Endothelial cell (in vitro differentiated cells): ENCODE data around the gene PDE4D. TPM values are rescaled to one million over a fixed set of nuclear protein-coding genes. Genes with fewer than 3 reads are reported as not detected.

Experiments used
- DNase-seq: peaks from one replicate; pipeline ENCODE4 v3.0.0; 2021; ENCODE audit warnings: low spot score
- H3K27ac Mint-ChIP-seq: one replicate; pipeline ENCODE4 v1.8.0; 2021; ENCODE audit warnings: mixed read lengths, inconsistent platforms; ENCODE audit not compliant: unreplicated experiment
- H3K27me3 Mint-ChIP-seq: one replicate; pipeline ENCODE4 v1.8.0; 2021; ENCODE audit warnings: mild to moderate bottlenecking, moderate library complexity, mixed read lengths, inconsistent platforms; ENCODE audit not compliant: unreplicated experiment
- H3K36me3 Mint-ChIP-seq: one replicate; pipeline ENCODE4 v1.8.0; 2021; ENCODE audit warnings: mild to moderate bottlenecking, low read depth, mixed read lengths, inconsistent platforms; ENCODE audit not compliant: unreplicated experiment
- H3K4me1 Mint-ChIP-seq: one replicate; pipeline ENCODE4 v1.8.0; 2021; ENCODE audit warnings: mild to moderate bottlenecking, mixed read lengths, inconsistent platforms; ENCODE audit not compliant: unreplicated experiment
- H3K4me3 Mint-ChIP-seq: one replicate; pipeline ENCODE4 v1.8.0; 2021; ENCODE audit warnings: mild to moderate bottlenecking, mixed read lengths, inconsistent platforms; ENCODE audit not compliant: unreplicated experiment
- H3K9me3 Mint-ChIP-seq: one replicate; pipeline ENCODE4 v1.8.0; 2021; ENCODE audit warnings: mixed read lengths, inconsistent platforms; ENCODE audit not compliant: unreplicated experiment
- total RNA-seq: library from RNA; stranded (reverse); fragmentation: NEBNext Ultra II Directional; extraction: Animal tissue kit (Norgen Biotek cat#: 25700); gene quantifications from one replicate; pipeline ENCODE4 v1.2.1, GENCODE V29; 2021; ENCODE audit not compliant: unreplicated experiment
- TF ChIP-seq, protein P1 (sequence below): fragments of 200-600 bp; sonication (generic); IDR thresholded peaks from one replicate; pipeline ENCODE4 v1.5.0; 2021; ENCODE audit warnings: antibody characterized with exemption; ENCODE audit not compliant: unreplicated experiment

PDE4D gene
- total RNA-seq, 1 donor from 2014 or later, result 9.4 TPM

DNA sequence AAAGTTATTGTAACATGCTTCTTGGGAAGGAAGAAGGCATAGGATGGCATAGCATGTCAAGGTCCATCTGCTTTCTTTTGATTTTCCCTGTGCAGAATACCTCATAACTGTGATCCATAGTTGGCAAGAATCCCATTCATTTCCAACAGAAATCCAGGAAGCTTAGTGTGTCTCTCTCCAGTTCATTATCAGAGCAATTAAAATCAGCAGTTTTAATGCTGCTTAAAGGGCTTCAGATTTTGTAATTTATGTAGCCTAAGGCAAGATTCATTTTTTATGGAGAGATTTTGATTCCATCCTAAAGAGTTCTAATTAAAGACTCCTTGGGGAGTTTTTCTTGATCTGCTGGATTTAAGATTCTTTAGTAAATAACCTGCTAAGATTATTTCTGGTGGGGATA, 560.1 kb downstream of the PDE4D start:
- no peak overlapping the region for H3K27ac Mint-ChIP-seq
- H3K27me3 Mint-ChIP-seq, result no peaks in the 10 kb centered on the region
- H3K36me3 Mint-ChIP-seq, result no peaks in the 10 kb centered on the region
- no peak overlapping the region for H3K4me3 Mint-ChIP-seq
- H3K9me3 Mint-ChIP-seq, result no peaks in the 10 kb centered on the region
- TF ChIP-seq, protein P1, sequence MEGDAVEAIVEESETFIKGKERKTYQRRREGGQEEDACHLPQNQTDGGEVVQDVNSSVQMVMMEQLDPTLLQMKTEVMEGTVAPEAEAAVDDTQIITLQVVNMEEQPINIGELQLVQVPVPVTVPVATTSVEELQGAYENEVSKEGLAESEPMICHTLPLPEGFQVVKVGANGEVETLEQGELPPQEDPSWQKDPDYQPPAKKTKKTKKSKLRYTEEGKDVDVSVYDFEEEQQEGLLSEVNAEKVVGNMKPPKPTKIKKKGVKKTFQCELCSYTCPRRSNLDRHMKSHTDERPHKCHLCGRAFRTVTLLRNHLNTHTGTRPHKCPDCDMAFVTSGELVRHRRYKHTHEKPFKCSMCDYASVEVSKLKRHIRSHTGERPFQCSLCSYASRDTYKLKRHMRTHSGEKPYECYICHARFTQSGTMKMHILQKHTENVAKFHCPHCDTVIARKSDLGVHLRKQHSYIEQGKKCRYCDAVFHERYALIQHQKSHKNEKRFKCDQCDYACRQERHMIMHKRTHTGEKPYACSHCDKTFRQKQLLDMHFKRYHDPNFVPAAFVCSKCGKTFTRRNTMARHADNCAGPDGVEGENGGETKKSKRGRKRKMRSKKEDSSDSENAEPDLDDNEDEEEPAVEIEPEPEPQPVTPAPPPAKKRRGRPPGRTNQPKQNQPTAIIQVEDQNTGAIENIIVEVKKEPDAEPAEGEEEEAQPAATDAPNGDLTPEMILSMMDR, result no peak
- H3K4me1 Mint-ChIP-seq, result no peaks in the 10 kb centered on the region
- DNase-seq, result no peak

DNA sequence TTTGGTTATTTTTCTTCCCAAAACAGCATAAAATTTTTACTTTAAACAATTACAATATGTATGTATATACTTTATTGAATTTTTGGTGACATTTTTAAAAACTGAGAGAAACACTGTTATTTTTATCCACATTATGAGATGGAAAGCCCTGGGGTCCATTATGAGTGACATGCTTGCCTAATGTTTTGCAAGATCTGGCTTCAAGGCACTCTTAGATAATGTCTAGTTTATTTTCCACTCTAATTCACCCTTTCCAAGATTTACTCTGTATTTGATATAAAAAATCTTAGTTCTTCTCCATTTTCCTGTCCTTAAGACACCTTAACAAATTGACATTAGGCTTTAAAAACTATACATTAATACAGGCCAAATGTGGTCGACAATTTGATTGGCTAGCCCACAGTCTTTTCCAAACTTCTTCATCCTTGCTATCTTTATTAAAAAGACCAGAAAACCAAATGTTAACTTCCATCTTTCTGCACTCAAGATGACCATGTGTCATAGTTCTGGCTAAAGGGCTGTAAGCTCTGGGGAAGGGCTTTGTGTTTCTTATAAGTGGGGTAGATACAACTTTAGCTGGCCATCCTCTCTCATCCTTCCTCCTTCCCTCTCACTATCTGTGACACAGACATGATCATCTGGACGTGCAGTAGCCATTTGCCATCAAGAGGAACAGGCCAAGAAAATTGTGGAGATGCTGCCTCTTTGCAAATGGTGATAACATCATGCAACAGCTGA, 561.1 kb downstream of the PDE4D start:
- H3K9me3 Mint-ChIP-seq, result no peaks in the 10 kb centered on the region
- H3K36me3 Mint-ChIP-seq, result no peaks in the 10 kb centered on the region
- TF ChIP-seq, protein P1, result no peak
- no peak for DNase-seq
- H3K27me3 Mint-ChIP-seq, result no peaks in the 10 kb centered on the region
- no peak overlapping the region for H3K27ac Mint-ChIP-seq
- H3K4me3 Mint-ChIP-seq, result no peak overlapping the region
- H3K4me1 Mint-ChIP-seq, result no peaks in the 10 kb centered on the region

DNA sequence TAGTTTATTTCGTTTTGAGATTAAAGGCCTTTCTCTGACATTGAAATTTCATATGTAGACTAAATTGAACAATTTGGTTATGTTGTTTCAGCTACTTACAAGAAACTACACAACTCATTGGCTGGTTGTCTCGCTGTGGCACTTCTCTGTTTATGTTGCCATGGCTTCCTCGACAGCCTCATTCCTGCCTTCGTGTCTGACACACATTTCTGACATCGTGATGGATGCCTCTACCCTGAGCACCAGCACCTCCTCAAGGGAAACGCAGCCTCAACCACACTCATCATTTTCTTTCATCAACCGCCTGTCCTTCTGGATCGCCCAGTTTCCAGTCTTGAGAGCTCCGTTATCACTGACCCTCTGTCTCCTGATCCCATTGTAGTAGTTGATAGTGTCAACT, 562.8 kb downstream of the PDE4D start:
- H3K4me1 Mint-ChIP-seq, result no peaks in the 10 kb centered on the region
- no peaks in the 10 kb centered on the region for H3K9me3 Mint-ChIP-seq
- no peak overlapping the region for H3K27ac Mint-ChIP-seq
- no peak for DNase-seq
- H3K36me3 Mint-ChIP-seq, result no peaks in the 10 kb centered on the region
- H3K4me3 Mint-ChIP-seq, result no peak overlapping the region
- TF ChIP-seq, protein P1, result no peak
- no peaks in the 10 kb centered on the region for H3K27me3 Mint-ChIP-seq

DNA sequence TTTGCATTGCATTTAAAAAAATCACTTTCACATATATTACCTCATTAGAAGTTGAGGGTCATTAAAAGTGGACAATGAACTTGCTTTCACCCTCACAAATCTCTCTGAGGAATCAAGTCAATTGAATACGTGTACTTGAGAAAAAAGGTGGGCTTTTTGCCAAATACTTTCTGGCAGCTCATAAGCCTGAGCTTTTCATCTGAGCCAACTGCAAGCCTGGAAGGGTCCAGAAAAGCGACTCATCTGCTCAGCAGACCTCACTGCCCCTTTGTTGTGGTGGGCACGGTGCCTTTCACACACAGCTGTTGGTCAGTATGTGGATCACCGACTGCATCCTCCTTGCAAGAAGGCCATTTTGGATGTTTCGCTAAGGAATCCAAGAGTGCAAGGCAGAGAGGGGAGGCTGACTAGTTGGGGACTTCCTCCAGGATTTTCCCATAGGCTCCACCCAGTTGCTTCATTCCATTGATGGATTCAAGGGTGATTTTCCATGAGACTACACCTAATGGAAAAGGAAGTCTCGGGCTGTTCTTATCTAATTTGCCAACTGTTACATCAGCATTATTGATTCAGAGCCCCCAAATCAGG, 564.7 kb downstream of the PDE4D start:
- H3K4me1 Mint-ChIP-seq, result no peaks in the 10 kb centered on the region
- H3K27me3 Mint-ChIP-seq, result no peaks in the 10 kb centered on the region
- TF ChIP-seq, protein P1, result no peak
- no peak overlapping the region for H3K4me3 Mint-ChIP-seq
- no peaks in the 10 kb centered on the region for H3K9me3 Mint-ChIP-seq
- DNase-seq, result no peak
- H3K36me3 Mint-ChIP-seq, result no peaks in the 10 kb centered on the region
- no peak overlapping the region for H3K27ac Mint-ChIP-seq
